OCI-LY1 (cell line): ENCODE data around the gene SOX13.

Source experiments
- EZH2 ChIP-seq: fragments of 200-600 bp; sonication (generic), shearing (Covaris generic); IDR thresholded peaks from 2 replicates; pipeline ENCODE4 v1.8.0; 2017; ENCODE audit warnings: borderline replicate concordance, mixed run types, mild to moderate bottlenecking, antibody characterized with exemption, low read length, moderate library complexity, mixed read lengths
- TF ChIP-seq, protein P1 (sequence below): fragments of 200-600 bp; sonication (generic), shearing (Covaris generic); IDR thresholded peaks from 2 replicates; pipeline ENCODE4 v1.5.1; 2017; ENCODE audit warnings: mild to moderate bottlenecking, antibody characterized with exemption, low read length, moderate library complexity, mixed read lengths

- TF ChIP-seq, protein P1, sequence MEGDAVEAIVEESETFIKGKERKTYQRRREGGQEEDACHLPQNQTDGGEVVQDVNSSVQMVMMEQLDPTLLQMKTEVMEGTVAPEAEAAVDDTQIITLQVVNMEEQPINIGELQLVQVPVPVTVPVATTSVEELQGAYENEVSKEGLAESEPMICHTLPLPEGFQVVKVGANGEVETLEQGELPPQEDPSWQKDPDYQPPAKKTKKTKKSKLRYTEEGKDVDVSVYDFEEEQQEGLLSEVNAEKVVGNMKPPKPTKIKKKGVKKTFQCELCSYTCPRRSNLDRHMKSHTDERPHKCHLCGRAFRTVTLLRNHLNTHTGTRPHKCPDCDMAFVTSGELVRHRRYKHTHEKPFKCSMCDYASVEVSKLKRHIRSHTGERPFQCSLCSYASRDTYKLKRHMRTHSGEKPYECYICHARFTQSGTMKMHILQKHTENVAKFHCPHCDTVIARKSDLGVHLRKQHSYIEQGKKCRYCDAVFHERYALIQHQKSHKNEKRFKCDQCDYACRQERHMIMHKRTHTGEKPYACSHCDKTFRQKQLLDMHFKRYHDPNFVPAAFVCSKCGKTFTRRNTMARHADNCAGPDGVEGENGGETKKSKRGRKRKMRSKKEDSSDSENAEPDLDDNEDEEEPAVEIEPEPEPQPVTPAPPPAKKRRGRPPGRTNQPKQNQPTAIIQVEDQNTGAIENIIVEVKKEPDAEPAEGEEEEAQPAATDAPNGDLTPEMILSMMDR = no peak
- TF ChIP-seq EZH2 = no peak
These were observed 32.2 kb downstream of the SOX13 start for GRCh38 chr1:204105131-204105515.
